Activated naive CD8-positive, alpha-beta T cell (primary cell): ENCODE measurements around the gene NCCRP1.

Experiments used
- H3K27ac Mint-ChIP-seq: one replicate; pipeline ENCODE4 v1.8.0; 2021; ENCODE audit warnings: mixed read lengths
- H3K27me3 Mint-ChIP-seq: one replicate; pipeline ENCODE4 v1.8.0; 2021; ENCODE audit warnings: mixed read lengths
- H3K36me3 Mint-ChIP-seq: one replicate; pipeline ENCODE4 v1.8.0; 2021; ENCODE audit warnings: mixed read lengths
- H3K4me1 Mint-ChIP-seq: one replicate; pipeline ENCODE4 v1.8.0; 2021; ENCODE audit warnings: low read depth, mixed read lengths
- H3K4me3 Mint-ChIP-seq: one replicate; pipeline ENCODE4 v1.8.0; 2021; ENCODE audit warnings: mild to moderate bottlenecking, mixed read lengths
- H3K9me3 Mint-ChIP-seq: one replicate; pipeline ENCODE4 v1.8.0; 2021; ENCODE audit warnings: low read depth, mixed read lengths

The NCCRP1 gene, protein sequence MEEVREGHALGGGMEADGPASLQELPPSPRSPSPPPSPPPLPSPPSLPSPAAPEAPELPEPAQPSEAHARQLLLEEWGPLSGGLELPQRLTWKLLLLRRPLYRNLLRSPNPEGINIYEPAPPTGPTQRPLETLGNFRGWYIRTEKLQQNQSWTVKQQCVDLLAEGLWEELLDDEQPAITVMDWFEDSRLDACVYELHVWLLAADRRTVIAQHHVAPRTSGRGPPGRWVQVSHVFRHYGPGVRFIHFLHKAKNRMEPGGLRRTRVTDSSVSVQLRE

GRCh38 chr19:39196860-39197562 lies at the start of gene NCCRP1:
TSS of gene NCCRP1 (plus strand) at chr19:39196964. CDS start at chr19:39196983, 19 bp downstream.
- Mint-ChIP-seq H3K4me1 (peaks cover 22% of the 10 kb centered on the region), H3K27ac (no peak within 1 kb of the TSS), H3K36me3 (no peaks in the 10 kb centered on the region), H3K27me3 (peaks cover 39% of the 10 kb centered on the region), H3K9me3 (no peaks in the 10 kb centered on the region), H3K4me3 (peak within 1 kb of the TSS; percentile 81)

DNA sequence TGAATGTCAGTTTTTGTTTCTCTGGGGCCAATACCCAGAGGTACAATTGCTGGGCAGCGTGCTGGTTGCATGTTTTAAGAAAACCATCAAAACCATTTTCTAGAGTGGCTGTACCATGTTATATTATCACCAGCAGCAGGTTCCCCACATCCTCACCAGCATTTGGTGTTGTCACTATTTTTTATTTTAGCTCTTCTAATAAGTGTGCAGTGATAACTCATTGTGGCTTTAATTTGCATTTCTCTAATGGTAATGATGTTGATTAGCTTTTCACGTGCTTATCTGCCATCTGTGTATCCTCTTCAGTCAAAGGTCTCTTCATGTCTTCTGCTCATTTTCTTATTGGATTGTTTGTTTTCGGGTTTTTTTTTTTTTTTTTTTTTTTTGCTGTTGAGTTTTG lies 49.3 kb upstream of the NCCRP1 start:
- Mint-ChIP-seq H3K27ac (no peak overlapping the region), H3K4me1 (peaks cover 17% of the 10 kb centered on the region), H3K9me3 (no peaks in the 10 kb centered on the region), H3K27me3 (no peaks in the 10 kb centered on the region), H3K36me3 (peaks cover 3% of the 10 kb centered on the region), H3K4me3 (no peak overlapping the region)

GRCh38 chr19:39148939-39149529 lies 47.7 kb upstream of the NCCRP1 start:
- Mint-ChIP-seq H3K4me3 (no peak overlapping the region), H3K27ac (no peak overlapping the region), H3K9me3 (no peaks in the 10 kb centered on the region), H3K4me1 (peaks cover 15% of the 10 kb centered on the region), H3K27me3 (no peaks in the 10 kb centered on the region), H3K36me3 (peaks cover 3% of the 10 kb centered on the region)

DNA sequence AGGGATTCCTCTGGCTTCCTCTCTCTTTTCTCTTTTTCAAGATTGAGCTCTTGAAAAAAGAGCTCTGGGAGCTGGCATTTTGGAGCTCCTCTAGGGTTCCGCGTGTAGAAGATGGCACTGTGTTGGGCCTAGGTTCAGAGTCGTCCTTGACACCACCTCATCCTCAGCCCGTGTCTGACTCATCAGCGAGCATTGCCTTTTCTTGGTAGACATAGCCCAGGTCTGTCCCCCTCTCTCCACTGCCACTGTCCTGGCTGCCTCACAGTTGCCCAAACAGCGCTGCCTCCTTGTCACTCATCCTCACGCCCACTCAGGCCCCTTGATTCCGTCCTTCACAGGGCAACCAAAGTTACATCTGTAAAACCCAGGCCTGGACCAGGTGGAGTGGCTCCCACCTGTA lies 46.5 kb upstream of the NCCRP1 start:
- no peak overlapping the region for H3K4me3 Mint-ChIP-seq
- peaks cover 3% of the 10 kb centered on the region for H3K36me3 Mint-ChIP-seq
- no peak overlapping the region for H3K27ac Mint-ChIP-seq
- no peaks in the 10 kb centered on the region for H3K27me3 Mint-ChIP-seq
- no peaks in the 10 kb centered on the region for H3K9me3 Mint-ChIP-seq
- peaks cover 15% of the 10 kb centered on the region for H3K4me1 Mint-ChIP-seq

DNA sequence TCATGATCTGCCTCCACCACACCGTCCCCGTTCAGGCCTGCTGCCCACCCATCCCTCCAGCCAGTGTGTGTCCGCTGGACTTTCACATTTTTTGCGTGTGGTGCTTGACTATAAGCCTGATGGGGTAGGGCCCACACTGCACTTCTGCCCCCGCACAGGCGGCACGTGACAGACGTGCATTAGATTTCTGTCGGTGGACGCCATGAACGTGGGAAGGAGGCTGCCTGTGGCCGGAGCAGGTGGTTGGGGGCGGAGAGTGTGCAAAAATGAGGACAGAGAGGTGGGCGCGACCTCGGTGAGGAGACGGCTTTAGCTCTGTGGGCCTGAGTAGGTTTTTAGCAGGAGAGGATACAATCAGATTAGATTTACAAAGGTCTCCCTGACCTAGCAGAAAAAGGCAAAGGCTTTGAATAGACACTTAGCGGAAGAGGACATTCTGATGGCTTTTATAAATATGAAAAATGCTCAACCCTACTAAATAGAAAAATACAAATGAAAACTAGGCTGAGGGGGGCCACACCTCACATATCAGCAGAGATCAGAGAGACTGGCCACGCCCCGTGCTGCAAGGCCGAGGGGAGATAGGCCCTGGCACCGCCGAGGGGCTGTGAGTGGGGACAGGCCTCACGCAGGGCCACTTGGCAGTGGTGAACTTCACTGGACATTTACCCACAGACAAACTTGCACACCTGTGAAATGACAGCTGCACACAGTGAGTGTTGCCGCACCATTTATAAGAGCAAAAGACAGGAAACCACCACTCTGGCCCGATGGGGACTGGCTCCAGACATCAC lies 45.8 kb upstream of the NCCRP1 start:
- H3K9me3 Mint-ChIP-seq, result no peaks in the 10 kb centered on the region
- no peak overlapping the region for H3K4me3 Mint-ChIP-seq
- no peaks in the 10 kb centered on the region for H3K27me3 Mint-ChIP-seq
- H3K27ac Mint-ChIP-seq, result no peak overlapping the region
- H3K4me1 Mint-ChIP-seq, result peaks cover 17% of the 10 kb centered on the region
- peaks cover 3% of the 10 kb centered on the region for H3K36me3 Mint-ChIP-seq

DNA sequence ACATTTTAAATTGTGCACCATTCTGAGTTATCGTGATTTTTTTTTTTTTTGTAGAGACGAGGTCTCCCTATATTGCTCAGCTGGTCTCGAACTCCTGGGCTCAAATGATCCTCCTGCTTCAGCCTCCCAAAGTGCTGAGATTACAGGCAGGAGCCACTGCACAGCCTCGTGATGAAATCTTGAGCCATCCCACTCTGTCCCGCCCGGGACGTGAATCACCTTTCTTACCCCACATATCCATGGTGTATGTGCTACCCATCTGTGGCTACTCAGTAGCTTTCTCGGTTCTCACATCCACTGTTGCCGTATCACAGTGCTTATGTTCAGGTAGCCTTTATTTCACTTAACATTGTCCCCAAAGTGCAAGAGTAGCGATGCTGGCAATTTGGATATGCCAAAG lies 44.7 kb upstream of the NCCRP1 start:
- Mint-ChIP-seq H3K4me1 (peaks cover 15% of the 10 kb centered on the region), H3K36me3 (peaks cover 3% of the 10 kb centered on the region), H3K27ac (no peak overlapping the region), H3K9me3 (no peaks in the 10 kb centered on the region), H3K27me3 (no peaks in the 10 kb centered on the region), H3K4me3 (no peak overlapping the region)

GRCh38 chr19:39154100-39154628 lies 42.6 kb upstream of the NCCRP1 start:
- H3K27ac Mint-ChIP-seq, result peak overlapping the region; percentile 46
- no peak overlapping the region for H3K4me3 Mint-ChIP-seq
- peaks cover 21% of the 10 kb centered on the region for H3K4me1 Mint-ChIP-seq
- no peaks in the 10 kb centered on the region for H3K27me3 Mint-ChIP-seq
- H3K36me3 Mint-ChIP-seq, result no peaks in the 10 kb centered on the region
- H3K9me3 Mint-ChIP-seq, result no peaks in the 10 kb centered on the region

- Mint-ChIP-seq H3K9me3 (no peaks in the 10 kb centered on the region), H3K4me3 (no peak overlapping the region), H3K36me3 (no peaks in the 10 kb centered on the region), H3K27me3 (no peaks in the 10 kb centered on the region), H3K4me1 (peaks cover 21% of the 10 kb centered on the region), H3K27ac (no peak overlapping the region)
Measured at GRCh38 chr19:39154629-39155100, 42.1 kb upstream of the NCCRP1 start.

- Mint-ChIP-seq H3K27ac (no peak overlapping the region), H3K36me3 (no peaks in the 10 kb centered on the region), H3K27me3 (no peaks in the 10 kb centered on the region), H3K4me1 (peaks cover 21% of the 10 kb centered on the region), H3K4me3 (no peak overlapping the region), H3K9me3 (no peaks in the 10 kb centered on the region)
Measured at GRCh38 chr19:39155114-39155700, 41.6 kb upstream of the NCCRP1 start.

GRCh38 chr19:39155741-39156140 lies 41.0 kb upstream of the NCCRP1 start:
- peaks cover 21% of the 10 kb centered on the region for H3K4me1 Mint-ChIP-seq
- no peaks in the 10 kb centered on the region for H3K9me3 Mint-ChIP-seq
- H3K27ac Mint-ChIP-seq, result no peak overlapping the region
- H3K27me3 Mint-ChIP-seq, result no peaks in the 10 kb centered on the region
- H3K4me3 Mint-ChIP-seq, result no peak overlapping the region
- H3K36me3 Mint-ChIP-seq, result no peaks in the 10 kb centered on the region

- Mint-ChIP-seq H3K4me1 (peaks cover 20% of the 10 kb centered on the region), H3K9me3 (no peaks in the 10 kb centered on the region), H3K27ac (no peak overlapping the region), H3K27me3 (no peaks in the 10 kb centered on the region), H3K36me3 (no peaks in the 10 kb centered on the region), H3K4me3 (no peak overlapping the region)
Measured at GRCh38 chr19:39156326-39157230, 40.2 kb upstream of the NCCRP1 start.

DNA sequence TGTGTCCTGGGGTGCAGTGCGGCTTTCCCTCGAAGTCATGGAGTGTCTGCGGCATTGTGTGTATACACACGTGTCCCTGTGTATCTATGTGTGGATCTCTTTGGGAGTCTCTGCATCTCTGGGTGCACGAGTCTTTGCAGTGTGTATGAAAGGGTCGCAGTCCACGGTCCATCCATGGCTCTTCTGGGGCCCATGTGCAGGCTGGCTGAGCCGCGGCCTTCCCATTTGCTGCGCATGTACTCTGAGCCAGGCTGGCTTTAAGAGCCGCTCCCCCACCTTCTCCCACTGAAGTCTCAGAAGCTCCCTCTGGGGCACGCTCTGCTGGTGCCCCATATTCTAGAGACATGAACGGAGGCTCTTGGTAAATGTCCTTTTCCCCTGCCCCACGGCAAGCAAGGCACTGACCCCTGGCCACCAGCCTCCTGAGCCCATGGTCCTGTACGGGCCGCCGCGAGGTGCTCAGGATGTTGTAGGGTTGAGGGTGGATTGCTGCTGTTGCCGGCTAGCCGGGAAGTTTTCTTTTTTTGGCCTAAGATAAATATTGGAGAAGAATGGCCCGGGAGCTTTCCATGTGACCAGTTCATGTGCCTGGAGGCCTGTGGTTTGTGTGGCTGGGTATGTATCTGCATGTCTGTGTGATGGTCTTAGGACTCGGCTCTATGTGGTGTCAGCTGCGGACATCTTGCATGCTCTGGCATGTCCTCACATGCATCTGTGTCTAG lies 39.3 kb upstream of the NCCRP1 start:
- no peaks in the 10 kb centered on the region for H3K9me3 Mint-ChIP-seq
- no peaks in the 10 kb centered on the region for H3K27me3 Mint-ChIP-seq
- no peaks in the 10 kb centered on the region for H3K36me3 Mint-ChIP-seq
- peaks cover 20% of the 10 kb centered on the region for H3K4me1 Mint-ChIP-seq
- no peak overlapping the region for H3K4me3 Mint-ChIP-seq
- H3K27ac Mint-ChIP-seq, result no peak overlapping the region

DNA sequence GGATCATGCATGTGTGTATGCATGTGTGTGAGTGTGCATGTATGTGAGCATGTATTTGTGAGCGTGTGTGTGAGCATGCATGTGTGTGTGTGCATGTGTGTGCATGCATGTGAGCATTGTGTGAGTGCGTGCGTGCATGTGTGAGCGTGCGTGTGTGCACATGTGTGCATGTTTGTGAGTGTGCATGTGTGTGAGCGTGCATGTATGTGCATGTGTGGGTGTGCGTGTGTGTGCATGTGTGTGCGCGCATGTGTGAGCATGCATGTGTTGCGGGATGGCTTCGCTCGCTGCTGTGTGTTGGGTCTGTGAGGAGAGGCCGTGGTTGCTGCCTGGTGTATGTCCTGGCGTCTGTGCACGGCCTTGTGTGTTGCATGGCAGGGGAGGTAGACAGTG lies 38.8 kb upstream of the NCCRP1 start:
- H3K27ac Mint-ChIP-seq, result no peak overlapping the region
- no peaks in the 10 kb centered on the region for H3K36me3 Mint-ChIP-seq
- H3K4me3 Mint-ChIP-seq, result no peak overlapping the region
- H3K27me3 Mint-ChIP-seq, result no peaks in the 10 kb centered on the region
- no peaks in the 10 kb centered on the region for H3K9me3 Mint-ChIP-seq
- H3K4me1 Mint-ChIP-seq, result peaks cover 23% of the 10 kb centered on the region
